Kidney (tissue), 14 donors: ENCODE data around the gene PRR33. TPM values are rescaled to one million over a fixed set of nuclear protein-coding genes. Genes with fewer than 3 reads are reported as not detected.
A peak's percentile ranks its signal among the peaks of the same experiment; 100 is the strongest.

Experiments
- DNase-seq, 5 donors: peaks; one replicate each; pipeline ENCODE4 v3.0.0-alpha.2; 2013 to 2020
- FAIRE-seq: peaks from 2 replicates; lab custom pipeline; 2012; peaks lifted over from hg19 to GRCh38; lab: Jason Lieb, UNC
- H3K27ac ChIP-seq, 2 donors: one replicate each; pipeline ENCODE4 v1.7.0; 2013; ENCODE audit warnings: low read depth in 2 of 2, low read length in 2 of 2, inconsistent platforms in 1 of 2
- H3K27me3 ChIP-seq: one replicate; pipeline ENCODE4 v1.7.1; 2013; ENCODE audit warnings: low read length, inconsistent platforms; ENCODE audit not compliant: control insufficient read depth, insufficient read depth
- H3K36me3 ChIP-seq, 3 donors: one replicate each; pipeline versions ENCODE4 v1.7.0 to v1.7.1; 2013; ENCODE audit warnings: low read length in 3 of 3, control low read depth in 1 of 3, inconsistent platforms in 1 of 3; ENCODE audit not compliant: insufficient read depth in 3 of 3, control insufficient read depth in 2 of 3
- H3K4me1 ChIP-seq, 3 donors: one replicate each; pipeline versions ENCODE4 v1.7.0 to v1.7.1; 2013; ENCODE audit warnings: low read length in 3 of 3, inconsistent platforms in 1 of 3, low read depth in 1 of 3; ENCODE audit not compliant: control insufficient read depth in 2 of 3, insufficient read depth in 2 of 3
- H3K4me3 ChIP-seq, 3 donors: one replicate each; pipeline versions ENCODE4 v1.7.0 to v1.8.1; 2013; ENCODE audit warnings: low read length in 3 of 3, control low read depth in 1 of 3, inconsistent platforms in 1 of 3
- H3K9ac ChIP-seq, 3 donors: one replicate each; pipeline versions ENCODE4 v1.7.0 to v1.7.1; 2013; ENCODE audit warnings: low read length in 3 of 3, control low read depth in 1 of 3, inconsistent platforms in 1 of 3
- H3K9me3 ChIP-seq, 3 donors: one replicate each; pipeline versions ENCODE4 v1.7.0 to v1.7.1; 2013; ENCODE audit warnings: low read length in 3 of 3, control low read depth in 1 of 3, inconsistent platforms in 1 of 3; ENCODE audit not compliant: control insufficient read depth in 2 of 3, insufficient read depth in 1 of 3
- CTCF ChIP-seq: IDR thresholded peaks from 3 replicates; pipeline ENCODE4 v1.5.1; 2012; ENCODE audit warnings: mild to moderate bottlenecking, moderate library complexity, borderline replicate concordance; ENCODE audit not compliant: insufficient read depth; ENCODE audit errors: extremely low read depth
- intact Hi-C: fragments of 100-400 bp; cut with DNase I; formaldehyde crosslinking; loops from one replicate; pipeline ENCODE4 v1.11.1; 2022
- polyA plus RNA-seq: library from polyadenylated mRNA; stranded (reverse); fragments of 350-450 nt; fragmentation: Illumina TruSeq; extraction: RNeasy Lipid Tissue Mini Kit (QIAGEN cat#74804); gene quantifications from one replicate; pipeline ENCODE4 v1.2.3, GENCODE V29; 2014; ENCODE audit warnings: low read depth, low replicate concordance; ENCODE audit not compliant: insufficient read depth
- total RNA-seq: library from RNA; stranded (reverse); fragmentation: NEBNext Ultra II Directional; extraction: Animal tissue kit (Norgen Biotek cat#: 25700); gene quantifications from one replicate; pipeline ENCODE4 v1.2.1, GENCODE V29; 2021
- donor health status: control.
- donor health status: control.
- donor health status: control.
- donor health status: control.
- donor health status: control.
- donor health status: DM: yes; HTN: yes; CAD: no.
- donor health status: Normal renal cell carcinoma (clear cell type).

The PRR33 gene
- total and polyA plus RNA-seq, 2 donors from 2014 or later, result not detected

DNA sequence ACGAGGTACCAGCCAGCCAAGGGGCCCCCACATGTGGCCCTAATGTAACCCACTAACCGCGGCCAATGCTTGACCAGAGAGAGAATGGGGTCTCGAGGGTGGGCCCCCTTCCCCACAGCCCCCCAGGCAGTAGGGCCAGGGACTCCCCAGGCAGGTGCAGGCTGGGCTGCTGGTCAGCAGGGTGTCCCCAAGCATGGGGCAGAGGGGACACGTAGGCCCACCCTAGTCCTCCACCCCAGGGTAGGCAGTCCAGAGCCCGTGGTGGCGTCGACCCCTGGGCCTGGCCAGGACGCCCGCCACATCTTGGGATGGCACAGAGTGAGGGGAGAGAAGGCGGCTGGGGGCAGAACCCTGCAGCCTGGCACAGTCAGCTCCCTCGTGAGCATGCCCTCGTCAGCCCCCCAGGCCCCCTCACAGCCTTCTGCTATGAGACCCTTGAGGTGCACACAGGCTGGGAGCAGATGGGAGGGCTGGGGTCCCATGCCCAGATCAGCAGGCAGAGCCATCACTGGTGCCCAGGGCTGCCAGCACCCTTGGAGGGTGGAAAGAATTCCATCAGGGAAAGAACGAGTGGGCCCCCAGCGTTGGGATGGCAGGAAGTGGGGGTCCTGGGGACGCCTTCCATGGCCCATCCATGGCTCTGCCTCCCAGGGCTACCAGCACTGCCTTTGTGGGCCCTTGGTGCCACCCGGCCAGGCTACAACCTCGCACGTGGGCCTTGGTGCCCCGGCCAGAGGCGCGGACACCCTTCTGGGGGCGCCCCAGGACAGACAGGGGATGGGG, 33.9 kb upstream of the PRR33 start:
- Histone ChIP-seq H3K4me1 (no peaks in the 10 kb centered on the region), H3K36me3 (no peaks in the 10 kb centered on the region), H3K9me3 (no peaks in the 10 kb centered on the region), H3K27me3 (no peaks in the 10 kb centered on the region), H3K9ac (no peak overlapping the region), H3K4me3 (no peak overlapping the region), H3K27ac (no peak overlapping the region)
- DNase-seq (peak in 2 of 5 donors; percentile 46 to 66), FAIRE-seq (no peak)
- no peak for TF ChIP-seq CTCF
- intact Hi-C loops, result no loop called here

GRCh38 chr11:1924646-1925372, 33.1 kb upstream of the PRR33 start:
- H3K4me3 ChIP-seq, result no peak overlapping the region
- intact Hi-C loops, result no loop called here
- no peaks in the 10 kb centered on the region for H3K36me3 ChIP-seq
- no peak overlapping the region for H3K27ac ChIP-seq
- FAIRE-seq, result no peak
- H3K9me3 ChIP-seq, result no peaks in the 10 kb centered on the region
- no peak for TF ChIP-seq CTCF
- no peaks in the 10 kb centered on the region for H3K27me3 ChIP-seq
- peak in 2 of 5 donors; percentile 50 to 64 for DNase-seq
- no peaks in the 10 kb centered on the region for H3K4me1 ChIP-seq
- no peak overlapping the region for H3K9ac ChIP-seq

DNA sequence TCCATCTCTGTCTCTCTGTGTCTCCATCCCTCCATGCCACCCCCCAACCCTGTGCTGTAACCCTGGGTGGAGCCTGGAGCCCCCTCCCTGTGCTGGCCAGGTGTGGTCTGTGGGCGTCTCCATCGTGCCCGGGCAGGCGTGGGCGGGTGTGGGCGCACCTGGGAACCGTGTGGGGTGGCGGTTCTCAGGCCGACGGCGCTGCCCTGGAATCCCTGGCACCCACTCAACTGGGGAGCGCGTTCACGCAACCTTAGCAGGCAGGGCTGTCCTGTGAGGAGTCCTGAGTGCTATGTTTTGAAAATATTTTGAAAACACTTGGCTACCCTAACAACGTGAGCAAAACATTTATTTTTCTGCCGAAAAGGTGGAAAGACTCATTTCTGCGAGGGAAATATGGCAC, 32.5 kb upstream of the PRR33 start:
- Histone ChIP-seq H3K36me3 (no peaks in the 10 kb centered on the region), H3K4me3 (no peak overlapping the region), H3K9me3 (no peaks in the 10 kb centered on the region), H3K27me3 (no peaks in the 10 kb centered on the region), H3K4me1 (no peaks in the 10 kb centered on the region), H3K27ac (no peak overlapping the region), H3K9ac (no peak overlapping the region)
- intact Hi-C loops, result no loop called here
- no peak for TF ChIP-seq CTCF
- DNase-seq (peak in 4 of 5 donors; percentile 35 to 68 (median 58)), FAIRE-seq (no peak)
